GM12865 (cell line): Measurements from ENCODE around the gene VASH1.

ENCODE experiments used
- DNase-seq: peaks from one replicate; pipeline ENCODE4 v3.0.0; 2010; ENCODE audit warnings: low read depth
- H3K4me3 ChIP-seq: 2 replicates; pipeline ENCODE4 v1.5.1; 2011; ENCODE audit warnings: mild to moderate bottlenecking, low read depth, low read length, control low read depth
- TF ChIP-seq, protein P1 (sequence below): IDR thresholded peaks from 2 replicates; pipeline ENCODE4 v1.5.1; 2011; ENCODE audit warnings: low read length, control low read depth, low read depth, inconsistent platforms; ENCODE audit not compliant: insufficient read depth; ENCODE audit errors: missing control alignments

Gene VASH1

DNA sequence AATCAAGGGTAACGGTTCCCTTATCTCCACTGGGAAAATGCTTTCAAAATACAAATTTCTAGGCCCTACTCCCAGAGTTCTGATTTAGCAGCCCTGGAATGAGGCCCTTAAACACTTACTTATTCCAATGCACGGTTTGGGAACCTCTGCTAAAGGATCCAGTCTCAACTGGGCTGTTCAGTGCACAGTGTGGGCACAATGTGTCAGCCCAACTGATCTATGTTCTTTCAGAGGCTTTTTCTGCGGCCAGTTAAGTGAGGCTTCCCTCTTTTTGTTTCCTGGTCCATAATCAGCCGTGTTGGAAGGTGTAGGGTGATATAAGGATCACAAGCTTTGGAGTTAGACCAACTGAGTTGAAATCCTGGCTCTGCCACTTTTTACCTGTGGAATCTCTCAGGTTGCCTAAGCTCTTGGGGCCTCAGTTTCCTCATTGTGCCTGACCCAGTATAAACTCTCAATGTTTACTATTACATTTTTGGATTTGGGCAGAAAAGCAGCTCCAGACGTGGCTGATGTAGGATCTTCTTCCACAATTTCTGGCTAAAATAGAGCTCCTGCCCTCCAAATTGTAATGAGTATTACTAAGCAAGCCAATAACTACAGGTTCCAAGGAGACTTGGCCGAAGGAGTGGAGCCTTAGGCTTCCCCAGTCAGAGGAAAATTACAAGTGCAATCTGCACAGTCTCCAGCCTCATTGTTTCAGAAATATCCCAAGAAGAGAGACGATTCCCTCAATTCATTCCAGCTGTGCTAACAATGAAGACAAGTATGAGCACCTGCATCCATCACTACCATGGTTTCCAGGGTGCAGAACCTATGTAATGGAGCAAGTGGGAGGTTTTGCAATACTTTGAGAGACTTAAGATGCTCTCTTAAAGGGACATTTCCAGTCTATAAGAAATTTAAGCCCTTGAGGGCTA is 53.7 kb downstream of the VASH1 start:
- no peak for DNase-seq
- TF ChIP-seq, protein P1, sequence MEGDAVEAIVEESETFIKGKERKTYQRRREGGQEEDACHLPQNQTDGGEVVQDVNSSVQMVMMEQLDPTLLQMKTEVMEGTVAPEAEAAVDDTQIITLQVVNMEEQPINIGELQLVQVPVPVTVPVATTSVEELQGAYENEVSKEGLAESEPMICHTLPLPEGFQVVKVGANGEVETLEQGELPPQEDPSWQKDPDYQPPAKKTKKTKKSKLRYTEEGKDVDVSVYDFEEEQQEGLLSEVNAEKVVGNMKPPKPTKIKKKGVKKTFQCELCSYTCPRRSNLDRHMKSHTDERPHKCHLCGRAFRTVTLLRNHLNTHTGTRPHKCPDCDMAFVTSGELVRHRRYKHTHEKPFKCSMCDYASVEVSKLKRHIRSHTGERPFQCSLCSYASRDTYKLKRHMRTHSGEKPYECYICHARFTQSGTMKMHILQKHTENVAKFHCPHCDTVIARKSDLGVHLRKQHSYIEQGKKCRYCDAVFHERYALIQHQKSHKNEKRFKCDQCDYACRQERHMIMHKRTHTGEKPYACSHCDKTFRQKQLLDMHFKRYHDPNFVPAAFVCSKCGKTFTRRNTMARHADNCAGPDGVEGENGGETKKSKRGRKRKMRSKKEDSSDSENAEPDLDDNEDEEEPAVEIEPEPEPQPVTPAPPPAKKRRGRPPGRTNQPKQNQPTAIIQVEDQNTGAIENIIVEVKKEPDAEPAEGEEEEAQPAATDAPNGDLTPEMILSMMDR, result no peak
- no peak overlapping the region for H3K4me3 ChIP-seq

DNA sequence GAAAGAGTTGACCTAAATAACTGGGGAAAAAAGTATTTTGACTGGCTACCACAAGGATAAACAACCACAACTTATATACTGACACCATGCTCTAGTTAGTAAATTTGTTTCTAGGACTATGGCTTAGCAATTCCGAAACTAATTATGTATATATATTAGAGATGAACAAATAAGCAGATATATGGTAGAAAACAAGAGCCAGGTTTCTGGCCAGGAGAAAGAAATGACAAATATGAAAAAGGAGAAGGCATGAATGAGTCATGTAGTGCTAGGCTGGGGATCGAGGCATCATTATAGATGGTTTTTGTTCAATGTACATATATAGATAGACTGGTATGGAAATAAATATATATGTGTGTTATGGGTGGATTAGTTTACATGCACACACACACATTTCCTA is 59.4 kb downstream of the VASH1 start:
- peak; percentile 54 for DNase-seq
- no peak overlapping the region for H3K4me3 ChIP-seq
- TF ChIP-seq, protein P1, result no peak

GRCh38 chr14:76826122-76826521 is 64.9 kb downstream of the VASH1 start, which contains the start of gene LRRC74A:
TSS of gene LRRC74A (plus strand) at chr14:76826408. CDS start at chr14:76826698, 290 bp downstream.
- TF ChIP-seq, protein P1, result no peak

GRCh38 chr14:76827696-76828296 is 66.5 kb downstream of the VASH1 start:
- TF ChIP-seq, protein P1, result no peak
- H3K4me3 ChIP-seq, result no peak overlapping the region
- DNase-seq, result no peak

More at GRCh38 chr14:76826122-76826521, 64.9 kb downstream of the VASH1 start, which contains the start of gene LRRC74A:
- no peak for DNase-seq
- no peak within 1 kb of the TSS for H3K4me3 ChIP-seq

DNA sequence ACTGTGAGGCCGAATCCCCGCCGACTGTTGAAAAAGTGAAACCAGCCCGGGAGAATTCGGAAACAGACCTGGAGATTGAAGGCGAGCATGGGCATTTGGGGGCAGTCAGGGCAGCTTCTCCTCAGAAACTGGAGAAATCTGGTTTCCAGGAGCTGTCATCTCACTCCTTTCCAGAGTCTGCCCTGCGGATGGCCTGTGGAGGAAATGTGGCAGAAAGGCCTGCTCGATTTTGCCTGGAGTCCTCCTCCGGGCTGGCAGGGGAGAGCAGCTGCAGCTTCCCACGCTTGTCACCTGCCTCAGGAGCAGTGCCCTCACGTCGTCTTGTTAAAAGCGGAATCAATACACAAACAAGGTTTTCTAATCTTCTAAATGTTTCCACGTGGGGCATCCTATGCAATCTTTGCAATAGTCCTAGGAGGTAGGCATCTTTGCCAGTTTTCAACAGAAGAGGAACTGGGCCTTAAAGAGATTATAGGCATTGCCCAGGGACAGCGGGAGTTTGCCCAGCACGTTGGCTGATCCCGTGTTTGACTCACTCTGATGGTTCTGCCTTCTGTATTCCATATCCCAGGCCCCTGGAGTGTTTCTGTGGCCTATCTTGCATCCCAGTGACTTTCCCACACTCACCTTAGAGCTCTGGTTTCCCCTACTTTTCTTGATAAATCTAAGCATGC is 67.2 kb downstream of the VASH1 start:
- no peak overlapping the region for H3K4me3 ChIP-seq
- TF ChIP-seq, protein P1, result no peak
- DNase-seq, result no peak

DNA sequence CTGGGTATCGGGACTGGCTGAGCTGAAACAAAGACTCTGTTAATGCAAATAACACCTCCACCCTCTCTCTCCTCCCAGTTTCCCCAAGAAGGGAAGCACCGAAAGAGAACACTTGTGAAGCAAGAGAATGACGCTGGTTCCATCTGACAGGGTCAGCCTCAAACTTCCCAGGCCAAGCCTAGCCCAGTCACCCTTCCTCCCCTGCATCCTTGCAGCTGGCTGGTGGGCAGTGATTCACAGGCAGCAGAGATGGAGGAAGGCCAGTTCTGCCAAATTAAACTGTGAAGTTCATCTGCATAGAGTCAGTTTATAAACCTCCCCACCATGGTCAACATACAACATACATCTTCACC is 67.7 kb downstream of the VASH1 start:
- TF ChIP-seq, protein P1, result no peak
- H3K4me3 ChIP-seq, result no peak overlapping the region
- no peak for DNase-seq
